HG03066 (cell line): Measurements from ENCODE around the gene ADARB2.
"Not testable (repeated sequence)": the region's sequence is repeated elsewhere in the genome, so short reads cannot be mapped to it uniquely, and the experiment has no call there.

Experiments
- ATAC-seq: cut with Tn5 transposase; IDR thresholded peaks from one replicate; pipeline ENCODE4 v1.9.1; 2021; ENCODE audit warnings: low read depth; ENCODE audit not compliant: unreplicated experiment

ADARB2 gene

DNA sequence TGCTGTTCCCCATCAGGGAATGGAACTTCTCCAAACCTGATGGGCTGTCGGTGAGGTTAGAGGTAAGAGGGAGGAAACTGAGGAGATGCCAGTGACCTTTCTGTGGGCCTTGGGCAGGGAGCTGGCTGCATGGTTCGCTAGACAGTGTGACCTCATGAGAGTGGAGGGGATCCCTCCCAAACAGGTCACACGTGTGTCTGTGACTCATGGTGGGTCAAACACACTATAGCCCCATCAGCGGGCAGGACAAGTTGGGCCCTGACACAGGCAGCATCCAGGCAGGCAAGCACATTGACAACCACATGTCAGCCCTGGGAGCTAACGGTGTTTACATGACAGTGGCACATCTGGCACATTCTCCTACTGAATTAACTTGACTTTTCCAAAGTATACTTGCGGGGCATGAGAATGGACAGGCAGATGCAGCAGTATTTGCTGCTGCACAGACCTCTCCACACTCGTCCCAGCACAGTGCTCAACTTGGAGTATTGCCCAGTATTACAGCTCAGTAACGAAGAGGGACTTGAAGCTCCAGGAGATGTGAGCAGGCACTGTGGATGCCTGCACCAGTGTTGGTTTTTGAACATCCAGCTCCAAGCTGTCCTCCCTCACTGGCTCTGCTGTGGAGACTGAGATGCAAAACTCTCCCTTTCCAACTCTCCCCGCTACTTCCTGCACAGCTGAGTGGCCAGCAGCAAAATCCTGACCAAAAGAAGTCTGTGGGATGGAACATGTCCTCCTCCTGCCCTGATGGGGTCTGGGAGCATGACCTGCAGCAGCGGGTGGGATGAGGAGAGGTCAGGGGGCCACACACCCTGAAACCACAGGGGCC, 481.5 kb downstream of the ADARB2 start:
- no peak for ATAC-seq

DNA sequence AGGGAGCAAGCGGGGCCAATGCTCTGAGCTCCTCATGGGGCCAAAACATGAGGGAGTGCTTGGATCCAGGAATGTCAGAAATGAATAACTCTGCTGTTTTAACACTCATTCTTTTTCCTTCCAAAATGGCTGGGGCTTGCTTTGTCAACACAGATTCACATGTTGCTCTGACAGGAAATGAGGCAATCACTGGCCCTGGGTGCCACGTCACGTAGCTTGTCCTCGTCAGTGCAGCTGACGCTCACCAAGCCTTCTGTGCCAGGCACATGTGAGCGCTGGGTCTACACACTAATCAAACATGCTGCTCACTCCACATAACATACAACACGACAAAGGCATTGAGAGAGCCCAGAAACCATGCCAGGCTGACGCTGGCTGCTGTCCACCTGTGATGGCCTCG, 482.2 kb downstream of the ADARB2 start:
- ATAC-seq, result no peak

DNA sequence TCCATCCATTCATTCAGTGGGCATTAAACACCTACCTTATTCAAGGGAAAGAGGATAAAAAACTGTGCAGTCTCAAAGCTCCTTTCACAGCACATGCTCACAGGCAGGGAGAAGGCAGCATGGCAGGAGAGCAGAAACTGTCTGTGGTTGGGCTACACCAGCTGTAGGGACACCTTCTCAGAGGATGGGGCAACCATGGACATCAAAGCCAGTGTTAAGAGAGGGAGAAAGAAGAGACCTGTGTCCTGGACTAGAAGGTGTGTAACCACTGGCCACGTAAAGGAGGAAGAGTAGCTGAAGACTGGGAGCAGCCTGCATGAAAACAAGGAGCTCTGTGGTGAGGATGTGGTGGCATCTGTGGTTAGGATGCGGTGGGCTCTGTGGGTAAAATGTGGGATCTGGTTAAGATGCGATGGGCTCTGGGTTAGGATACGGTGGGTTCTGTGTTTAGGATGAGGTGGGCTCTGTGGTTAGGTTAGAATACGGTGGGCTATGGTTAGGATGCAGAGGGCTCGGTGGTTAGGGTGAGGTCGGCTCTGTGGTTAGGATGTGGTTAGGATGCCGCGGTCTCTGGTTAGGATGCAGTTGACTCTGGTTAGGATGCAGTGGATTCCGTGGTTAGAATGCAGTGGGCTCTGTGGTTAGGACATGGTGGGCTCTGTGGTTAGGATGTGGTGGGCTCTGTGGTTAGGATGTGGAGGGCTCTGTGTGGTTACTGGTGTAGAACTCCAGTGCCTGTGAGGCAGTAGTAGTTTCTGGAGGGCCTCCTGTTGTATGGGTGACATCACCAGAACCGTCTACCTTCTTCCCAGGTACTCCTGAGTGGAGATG, 483.6 kb downstream of the ADARB2 start:
- ATAC-seq, result no peak

DNA sequence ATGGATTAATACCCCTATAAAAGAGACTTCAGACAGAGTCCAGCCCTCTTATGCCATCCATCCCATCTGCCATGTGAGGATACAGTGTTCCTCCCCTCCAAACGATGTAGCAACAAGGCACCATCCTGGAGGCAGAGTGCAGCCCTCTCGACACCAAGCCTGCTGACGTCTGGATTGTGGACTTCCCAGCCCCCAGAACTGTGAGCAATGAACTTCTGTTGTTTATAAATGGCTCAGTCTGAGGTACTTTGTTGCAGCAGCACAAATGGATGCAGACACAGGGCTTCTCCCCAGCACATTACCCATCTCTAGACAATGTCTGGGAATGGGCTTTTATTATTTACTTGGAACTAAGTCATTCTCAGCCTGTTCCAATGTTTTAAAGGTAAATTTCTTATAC, 485.6 kb downstream of the ADARB2 start:
- ATAC-seq, result no peak

DNA sequence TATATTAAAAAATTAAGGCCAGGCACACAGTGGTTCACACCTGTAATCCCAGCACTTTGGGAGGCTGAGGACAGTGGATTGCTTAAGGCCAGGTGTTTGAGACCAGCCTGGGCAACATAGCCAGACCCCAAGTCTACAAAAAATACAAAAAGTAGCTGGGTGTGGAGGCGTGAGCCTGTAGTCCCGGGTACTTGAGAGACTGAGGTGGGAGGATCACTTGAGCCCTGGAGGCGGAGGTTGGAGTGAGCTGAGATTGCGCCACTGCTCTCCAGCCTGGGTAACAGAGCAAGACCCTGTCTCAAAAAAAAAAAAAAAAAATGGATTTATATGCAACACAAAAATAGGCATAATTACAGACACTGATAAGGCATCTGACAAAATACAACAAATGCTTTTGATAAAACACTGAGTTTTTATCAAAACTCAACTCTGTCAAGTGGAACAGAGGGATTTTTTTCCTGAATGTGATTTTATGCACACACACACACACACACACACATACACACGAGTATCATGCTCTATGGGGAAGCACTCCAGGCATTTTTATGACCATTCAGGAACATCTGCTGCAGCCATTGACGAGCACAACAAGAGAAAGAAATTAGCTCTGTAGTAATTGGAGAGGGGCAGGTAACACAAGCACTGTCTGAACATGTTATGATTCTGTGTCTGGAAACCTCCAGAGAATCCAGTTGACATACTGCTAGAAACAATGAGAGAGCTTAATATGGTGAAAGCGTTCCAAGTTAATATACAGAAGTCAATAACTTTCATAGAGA, 488.0 kb downstream of the ADARB2 start:
- no peak for ATAC-seq

DNA sequence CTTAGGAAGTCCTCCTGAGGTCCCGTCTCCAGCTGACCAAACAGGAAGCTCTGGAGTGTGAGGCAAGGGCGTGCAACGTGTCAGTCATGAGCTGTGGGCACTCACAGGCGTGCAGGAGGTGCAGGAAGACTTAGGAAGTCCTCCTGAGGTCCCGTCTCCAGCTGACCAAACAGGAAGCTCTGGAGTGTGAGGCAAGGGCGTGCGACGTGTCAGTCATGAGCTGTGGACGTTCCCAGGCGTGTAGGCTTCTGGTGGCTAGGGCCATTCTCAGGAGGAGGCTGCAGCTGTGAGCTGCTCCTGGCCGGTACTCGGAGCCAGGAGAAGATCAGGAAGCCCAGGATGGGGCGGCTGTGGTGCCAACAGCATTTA, 489.1 kb downstream of the ADARB2 start:
- not testable (repeated sequence) for ATAC-seq

DNA sequence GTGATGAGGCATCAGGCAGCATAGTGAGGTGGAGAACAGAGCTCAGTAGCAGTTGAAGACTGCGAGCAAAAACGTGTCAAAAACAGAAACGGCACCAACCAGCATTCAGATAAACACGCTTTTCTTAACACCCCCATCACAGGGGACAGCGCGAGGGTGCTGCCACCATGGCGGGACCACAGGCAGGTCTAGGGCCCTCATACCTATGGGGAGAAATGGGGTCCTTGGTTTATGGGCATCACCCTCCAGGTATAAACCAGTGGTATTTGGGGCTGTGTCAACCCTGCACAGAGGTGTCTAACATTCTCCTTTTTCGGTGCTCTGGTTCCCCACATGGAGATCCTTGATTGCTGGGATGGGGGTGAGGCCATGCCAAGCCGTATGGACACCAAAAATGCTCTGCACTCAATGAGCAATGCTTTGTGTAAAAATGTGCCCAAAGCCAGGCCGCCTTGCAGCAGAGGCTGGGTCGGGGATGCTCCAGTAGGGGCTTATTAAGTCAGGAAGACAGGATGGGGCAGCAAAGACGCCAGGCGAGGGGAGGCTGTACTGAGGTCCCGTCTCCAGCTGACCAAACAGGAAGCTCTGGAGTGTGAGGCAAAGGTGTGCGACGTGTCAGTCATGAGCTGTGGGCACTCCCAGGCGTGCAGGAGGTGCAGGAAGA, 489.6 kb downstream of the ADARB2 start:
- ATAC-seq, result no peak

DNA sequence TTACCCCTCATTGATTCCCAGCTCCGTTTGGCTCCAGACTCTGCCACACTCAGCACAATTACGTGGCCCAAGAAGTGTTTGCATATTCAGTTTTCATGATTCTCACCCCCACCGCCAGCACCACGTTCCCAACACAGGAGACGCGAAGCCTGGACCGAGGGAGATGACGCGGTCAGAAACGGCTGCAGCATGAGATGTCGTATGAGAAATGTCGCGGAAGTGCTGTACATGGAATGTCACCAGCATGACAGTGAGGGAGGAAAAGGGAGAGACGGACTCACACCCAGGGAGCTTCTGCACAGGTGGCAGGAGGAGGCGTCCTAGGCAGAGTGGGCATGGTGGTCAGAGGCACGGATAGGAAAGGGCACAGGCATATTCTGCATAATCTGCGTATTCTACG, 492.8 kb downstream of the ADARB2 start:
- ATAC-seq, result no peak

DNA sequence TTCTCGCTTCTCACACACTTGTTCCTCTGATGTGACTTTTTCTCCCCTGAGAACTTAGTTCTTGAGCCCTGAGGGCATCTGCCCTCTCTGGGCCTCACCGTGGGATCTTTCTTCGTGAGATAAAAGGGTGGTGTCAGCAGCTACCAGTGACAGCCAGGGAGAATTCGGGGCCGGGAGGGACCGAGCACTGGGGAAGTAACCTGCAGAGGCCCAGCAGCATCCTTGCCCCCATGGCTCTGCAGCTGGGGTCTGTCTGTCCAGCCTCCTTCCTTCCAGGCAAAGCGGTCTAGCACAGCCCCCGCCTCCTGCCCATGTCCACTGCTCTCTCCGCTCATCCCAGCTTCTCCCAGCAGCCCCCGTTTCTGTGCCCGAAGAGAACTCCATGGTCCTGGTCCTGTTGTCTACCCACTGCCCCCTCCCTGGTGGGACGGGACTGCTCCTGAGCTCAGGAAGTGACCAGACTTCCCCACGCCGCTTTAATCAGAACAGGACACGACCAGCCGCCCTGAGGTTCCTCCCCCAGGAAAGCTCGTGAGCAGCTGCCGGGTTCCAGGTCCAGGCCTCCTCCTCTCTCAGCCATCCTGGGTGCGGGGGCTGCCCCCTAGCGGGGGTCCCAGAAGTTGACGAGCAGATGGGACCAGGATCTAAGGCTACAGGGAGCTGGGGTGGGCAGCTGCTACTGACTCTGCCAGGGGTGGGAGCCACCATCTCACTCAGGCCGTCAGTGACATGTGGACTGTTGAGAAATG, 493.7 kb downstream of the ADARB2 start:
- no peak for ATAC-seq

DNA sequence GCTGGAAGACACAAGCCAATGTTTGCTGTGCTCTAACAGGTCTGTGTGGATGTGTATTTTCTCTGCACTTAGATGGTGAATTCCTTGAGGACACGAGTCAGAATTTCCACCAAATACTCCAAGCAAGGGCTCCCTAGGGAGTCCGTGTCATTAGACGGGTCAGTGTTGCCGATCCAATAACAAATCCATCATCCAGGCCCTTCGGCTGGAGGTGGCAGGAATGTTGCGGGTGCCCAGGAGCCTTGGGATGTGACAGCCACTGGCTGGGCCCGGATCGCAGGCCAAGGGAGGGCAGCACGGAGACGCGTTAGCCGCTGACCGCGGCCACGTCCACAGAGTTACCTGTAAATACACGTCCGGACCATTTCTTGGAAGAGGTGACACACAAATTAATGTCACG, 494.4 kb downstream of the ADARB2 start:
- no peak for ATAC-seq

DNA sequence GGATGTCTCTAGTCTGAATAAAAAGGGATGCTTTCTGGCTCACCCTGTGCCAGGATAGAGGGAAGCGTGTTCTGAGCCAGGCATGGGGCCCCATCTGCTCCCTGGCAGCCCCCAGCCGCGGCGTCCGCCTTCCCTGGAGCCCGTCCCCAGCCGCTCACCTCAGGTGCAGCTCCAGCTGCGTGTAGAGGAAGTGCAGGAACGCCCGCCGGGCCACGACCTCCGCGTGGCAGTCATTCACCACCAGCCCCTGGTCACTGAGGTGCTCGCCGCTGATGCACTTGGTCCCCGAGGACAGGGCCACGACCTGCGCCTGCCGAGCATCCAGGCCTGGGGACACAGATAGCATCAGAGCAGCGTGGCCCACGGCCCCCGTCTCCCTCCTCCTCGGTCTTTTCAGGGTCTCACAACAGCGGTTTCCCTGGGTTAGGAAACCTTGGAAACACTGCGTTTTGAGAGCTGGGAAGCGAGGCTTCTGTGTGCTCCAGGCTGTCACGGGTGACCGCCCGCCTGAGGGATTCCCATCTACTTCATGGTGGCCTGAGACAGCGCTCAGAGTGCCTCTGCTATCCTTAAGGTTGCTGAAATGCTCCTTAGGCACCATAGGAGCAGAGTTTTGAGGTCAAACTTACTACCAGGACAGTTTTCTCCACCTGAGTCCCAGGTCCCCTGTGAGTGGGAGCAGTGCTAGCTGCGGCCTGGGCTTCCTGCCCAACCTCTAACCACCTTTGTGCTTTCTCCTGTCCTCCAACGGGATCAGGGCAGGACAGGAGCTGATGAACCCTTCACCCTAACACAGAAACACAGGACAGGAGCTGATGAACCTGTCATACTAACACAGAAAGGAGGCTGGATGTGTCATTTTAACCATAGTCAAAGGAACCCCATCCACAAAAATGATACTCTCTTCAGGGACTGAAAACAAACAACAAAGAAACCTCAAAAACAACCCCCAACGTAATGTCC, 495.1 kb downstream of the ADARB2 start:
- no peak for ATAC-seq

DNA sequence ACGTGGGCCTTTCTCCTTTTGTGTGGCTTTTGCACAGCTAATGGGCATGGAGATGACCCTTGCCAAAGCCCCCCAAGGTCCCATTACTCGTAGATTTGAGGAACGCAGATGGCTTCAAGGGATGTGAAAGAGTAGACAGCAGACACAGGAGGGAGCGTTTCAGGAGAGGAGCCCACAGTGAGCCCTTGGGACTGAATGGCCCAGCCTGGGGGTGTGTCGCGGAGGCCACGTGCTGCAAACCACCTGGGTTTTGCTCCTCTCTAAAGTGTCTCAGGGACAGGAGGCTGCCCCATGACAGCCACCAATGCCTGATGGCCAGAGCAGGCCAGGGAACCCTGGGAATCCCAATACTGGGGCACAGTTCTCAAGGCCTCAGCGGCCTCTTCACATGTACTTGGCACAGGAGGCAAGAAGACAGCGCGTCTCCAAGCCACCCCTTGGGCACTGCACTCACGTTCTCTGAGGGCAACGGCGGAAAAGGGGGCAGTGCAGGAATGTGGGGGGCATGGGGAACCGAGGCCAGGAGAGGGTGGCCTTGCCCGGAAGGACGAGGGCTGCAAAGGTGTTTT, 495.9 kb downstream of the ADARB2 start:
- ATAC-seq, result no peak

DNA sequence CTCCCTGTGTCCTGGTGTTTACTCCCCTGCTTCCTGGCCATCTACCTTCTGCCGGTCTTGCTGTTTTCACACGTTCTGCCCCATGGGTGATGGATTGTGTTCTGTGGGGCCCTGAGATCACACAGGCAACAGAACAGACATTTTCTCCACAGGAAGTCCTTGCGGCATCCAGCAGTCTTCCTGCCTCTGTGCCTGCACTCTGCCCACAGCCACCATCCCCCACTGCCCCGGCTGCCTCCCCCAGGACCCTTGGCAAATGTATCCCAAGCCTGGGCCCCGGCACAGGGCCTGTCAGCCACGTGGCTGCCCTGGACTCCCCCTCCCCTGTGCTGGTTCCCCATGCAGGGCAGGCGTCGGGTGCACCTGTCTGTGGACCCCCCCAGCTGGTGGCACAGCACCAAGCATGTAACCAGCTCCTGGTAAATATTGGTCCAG, 497.0 kb downstream of the ADARB2 start:
- ATAC-seq, result no peak

DNA sequence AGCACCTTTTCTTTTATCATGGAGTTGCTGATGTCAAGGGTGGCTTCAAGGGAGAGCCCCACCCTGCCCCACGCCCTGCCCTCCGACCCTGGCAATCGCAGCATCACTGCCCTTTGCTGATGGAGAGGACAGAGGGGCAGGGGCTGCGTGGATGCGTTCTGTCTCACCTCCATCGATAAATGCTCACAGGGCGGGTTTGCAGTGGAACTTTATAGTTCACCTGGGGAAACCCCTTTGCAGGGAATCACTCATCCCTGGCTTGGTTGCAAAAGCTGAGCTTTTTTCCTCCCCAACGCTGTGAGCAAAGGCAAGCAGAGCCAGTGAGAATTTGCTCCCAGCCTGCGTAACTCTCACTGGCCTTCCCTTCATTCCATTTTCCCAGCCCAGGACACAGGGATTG, 504.3 kb downstream of the ADARB2 start:
- no peak for ATAC-seq

DNA sequence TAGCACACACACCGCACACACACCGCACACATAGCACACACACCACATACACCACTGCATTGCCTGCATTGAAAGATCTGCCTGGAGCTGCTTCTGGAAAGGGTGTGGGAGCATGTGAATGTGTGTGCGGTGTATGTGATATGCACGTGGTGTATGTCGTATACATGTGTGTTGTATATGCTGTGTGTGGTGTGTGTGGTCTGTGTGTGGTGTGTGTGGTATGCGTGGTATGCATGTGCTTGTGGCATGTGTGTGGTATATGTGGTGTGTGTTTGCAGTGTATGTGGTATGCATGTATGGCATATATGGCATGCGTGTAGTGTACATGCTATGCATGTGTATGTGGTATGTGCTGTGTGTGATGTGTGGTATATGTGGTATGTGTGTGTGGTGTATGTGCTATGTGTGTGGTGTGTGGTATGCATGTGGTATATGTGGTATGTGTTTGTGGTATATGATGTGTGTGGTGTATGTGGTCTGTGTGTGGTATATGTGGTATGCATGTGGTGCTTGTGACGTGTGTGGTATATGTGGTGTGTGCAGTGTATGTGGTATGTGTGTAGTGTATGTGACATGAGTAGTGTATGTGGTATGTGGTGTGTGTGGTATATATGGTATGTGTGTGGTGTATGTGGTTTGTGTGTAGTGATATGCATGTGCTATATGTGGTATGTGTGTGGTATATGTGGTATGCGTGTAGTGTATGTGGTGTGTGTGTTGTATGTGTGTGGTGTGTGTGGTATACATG, 505.0 kb downstream of the ADARB2 start:
- ATAC-seq, result no peak

DNA sequence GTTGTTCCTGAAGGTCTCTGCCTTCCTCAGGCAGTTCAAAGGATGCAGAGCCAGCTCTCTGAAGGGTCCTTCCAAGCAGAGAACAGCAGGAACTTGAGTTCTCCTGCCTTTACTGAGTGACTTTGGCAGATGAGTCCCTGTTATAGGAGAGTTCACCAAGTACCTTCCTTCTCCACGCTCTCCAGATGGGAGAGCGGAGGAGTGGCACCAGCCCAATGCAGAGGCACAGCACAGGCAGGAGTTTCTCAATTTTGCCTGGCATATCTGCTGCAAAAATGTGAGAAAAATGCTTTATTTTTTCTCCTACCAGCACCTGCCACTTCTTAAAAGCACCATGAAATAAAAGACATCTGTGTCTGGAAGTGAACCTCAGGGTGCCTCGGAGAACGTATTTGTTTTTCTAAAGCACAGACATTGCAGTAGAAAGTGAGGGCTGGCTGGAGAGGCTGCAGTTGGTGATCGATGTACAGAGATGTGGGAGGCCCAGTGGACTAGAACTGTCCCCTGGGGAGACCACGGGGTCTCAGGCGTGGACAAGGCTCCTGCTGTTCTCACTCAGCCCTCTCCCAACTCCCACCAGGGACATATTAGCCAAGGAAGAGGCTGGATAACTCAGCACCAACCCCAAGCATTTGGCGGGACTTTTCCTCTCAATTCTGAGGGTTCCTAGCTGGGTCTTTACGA, 506.6 kb downstream of the ADARB2 start:
- ATAC-seq, result no peak

DNA sequence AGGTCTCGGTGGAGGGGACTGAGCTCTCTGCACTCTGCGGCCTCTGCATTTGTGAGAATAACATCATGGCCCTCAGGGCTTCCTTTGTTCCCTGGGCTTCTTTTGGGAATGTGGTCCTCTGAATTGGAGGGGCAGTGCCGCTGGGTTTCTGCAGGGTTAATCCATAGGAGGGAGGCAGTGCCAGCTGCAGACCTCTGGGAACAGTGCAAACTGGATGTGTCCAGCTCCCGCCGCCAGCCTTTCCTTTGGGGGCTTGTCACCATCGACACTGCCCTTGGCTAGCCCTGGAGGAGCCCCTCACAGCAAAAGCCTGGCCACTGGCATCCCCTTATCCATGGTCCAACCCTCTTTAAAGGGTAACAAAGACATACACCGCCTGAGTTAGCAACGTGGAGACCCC, 507.2 kb downstream of the ADARB2 start:
- no peak for ATAC-seq
